Pancreas (tissue), 10 donors: ENCODE results near the gene LRBA. TPM values are rescaled to one million over a fixed set of nuclear protein-coding genes. Genes with fewer than 3 reads are reported as not detected.

Source experiments
- ATAC-seq, 4 donors: fragments of 200-7000 bp; cut with Tn5 transposase; one replicate each; pipeline versions ENCODE4 v1.8.0 to v1.9.1; 2020; ENCODE audit warnings: mild to moderate bottlenecking in 4 of 4, moderate library complexity in 4 of 4
- DNase-seq, 6 donors: peaks; one replicate each; pipeline ENCODE4 v3.0.0-alpha.2; 2020
- FAIRE-seq: peaks from 2 replicates; lab custom pipeline; 2012; peaks lifted over from hg19 to GRCh38; lab: Jason Lieb, UNC
- H3K27ac ChIP-seq, 4 donors: fragments of 200-600 bp; sonication (generic); 1 replicate in 3 of 4; 2 replicates in 1 of 4; pipeline versions ENCODE4 v1.5.0 to v1.8.0; 2020
- H3K27me3 ChIP-seq, 4 donors: fragments of 200-600 bp; one replicate each; pipeline ENCODE4 v1.8.0; 2021
- H3K36me3 ChIP-seq, 3 donors: fragments of 200-600 bp; sonication (generic) in 1 of 3; one replicate each; pipeline versions ENCODE4 v1.5.0 to v1.8.0; 2020 to 2021
- H3K4me1 ChIP-seq, 3 donors: fragments of 200-600 bp; one replicate each; pipeline ENCODE4 v1.8.0; 2021
- H3K4me3 ChIP-seq, 4 donors: fragments of 200-600 bp; sonication (generic) in 2 of 4; one replicate each; pipeline versions ENCODE4 v1.5.0 to v1.8.0; 2020 to 2021
- H3K9me3 ChIP-seq, 4 donors: fragments of 200-600 bp; one replicate each; pipeline ENCODE4 v1.8.0; 2021
- CTCF ChIP-seq, 4 donors: fragments of 200-600 bp; sonication (generic) in 3 of 4; IDR thresholded peaks; one replicate each; pipeline versions ENCODE4 v1.5.0 to v1.8.0; 2021; ENCODE audit warnings: antibody characterized with exemption in 4 of 4
- WGBS, 2 donors: extraction: QIAGEN DNeasy Blood & Tissue Kit; methylation state at CpG; one replicate each; pipeline ENCODE4 v1.1.7; 2013; 5-methylcytosine and 5-hydroxymethylcytosine counted together
- intact Hi-C, 3 donors: fragments of 100-400 bp; cut with DNase I; formaldehyde crosslinking; loops; one replicate each; pipeline versions ENCODE4 v1.11.1 to v1.14.2; 2022
- polyA plus RNA-seq, 2 donors: library from polyadenylated mRNA; stranded (reverse); fragments of 200-250 nt; gene quantifications; one replicate each; pipeline ENCODE4 v1.2.3, GENCODE V29; 2013
- total RNA-seq, 6 donors: library from RNA; stranded (reverse); fragmentation: NEBNext Ultra II Directional in 4 of 6; extraction: Animal tissue kit (Norgen Biotek cat#: 25700) in 4 of 6; gene quantifications; one replicate each; pipeline versions ENCODE4 v1.2.1 to v1.2.4, GENCODE V29; 2021 to 2023
- donor health status: healthy with polysubstance abuse.
- donor health status: DM: no; HTN: no; CAD: no; lungs with moderate emphysema.
- donor health status: DM: no; HTN: no; CAD: no.
- donor health status: control.
- donor health status: control.
- donor health status: Bipolar disorder and iron deficiency.
- donor health status: DM: yes; HTN: yes; CAD: no.
- donor health status: DM: no; HTN: no; CAD: no.
- donor health status: DM: no; HTN: no; CAD: no.
- donor health status: DM: yes; HTN: yes; CAD: no.

The LRBA gene
- total and polyA plus RNA-seq, 8 donors, result 6.6 to 35.3 (median 22.3) TPM

DNA sequence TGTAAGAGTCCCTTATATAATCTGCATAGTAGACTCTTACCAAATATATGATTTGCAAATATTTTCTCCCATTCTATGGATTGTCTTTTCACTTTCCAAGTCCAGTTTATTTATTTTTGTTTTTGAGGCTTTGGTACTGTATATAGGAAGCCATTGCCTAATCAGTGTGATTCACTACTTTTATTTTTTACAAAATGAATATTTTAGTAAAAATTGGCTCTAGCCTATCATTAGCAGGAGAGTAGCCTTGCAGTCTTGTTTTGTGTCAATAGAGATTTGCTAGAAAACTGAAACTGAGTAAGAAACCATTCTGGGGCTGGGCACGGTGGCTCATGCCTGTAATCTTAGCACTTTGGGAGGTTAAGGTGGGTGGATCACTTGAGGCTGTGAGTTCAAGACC lies 633.1 kb downstream of the LRBA start:
- no peak for TF ChIP-seq CTCF (IDR thresholded peaks at IDR 0.05)
- ATAC-seq, result no peak
- Histone ChIP-seq H3K9me3 (no peaks in the 10 kb centered on the region), H3K4me1 (no peaks in the 10 kb centered on the region), H3K27me3 (no peaks in the 10 kb centered on the region), H3K4me3 (no peak overlapping the region), H3K27ac (no peak overlapping the region), H3K36me3 (no peaks in the 10 kb centered on the region)
- intact Hi-C loops, result no loop called here
- FAIRE-seq, result no peak
- 93 to 98% methylated on average over 1 of the region's 1 CpG for WGBS, 2 donors
- DNase-seq, result no peak

DNA sequence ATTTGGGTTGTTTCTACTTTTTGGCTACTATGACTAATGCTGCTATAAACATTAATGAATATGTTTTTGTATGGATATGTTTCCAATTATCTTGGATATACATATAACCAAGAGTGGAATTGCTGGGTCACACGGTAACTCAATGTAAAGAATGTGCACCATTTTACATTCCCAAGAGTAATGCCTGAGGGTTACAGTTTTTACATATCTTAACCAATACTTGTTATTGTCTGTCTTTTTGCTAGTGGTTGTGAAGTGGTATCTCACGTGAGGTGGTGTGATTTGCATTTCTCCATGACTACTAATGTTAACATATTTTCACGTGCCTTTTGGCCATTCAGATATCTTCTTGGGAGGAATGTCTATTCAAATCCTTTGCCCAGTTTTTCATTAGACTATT lies 633.5 kb downstream of the LRBA start:
- no peak for ATAC-seq
- H3K4me3 ChIP-seq, result no peak overlapping the region
- no peaks in the 10 kb centered on the region for H3K36me3 ChIP-seq
- no peaks in the 10 kb centered on the region for H3K4me1 ChIP-seq
- WGBS, 2 donors, result 62 to 63% methylated on average over 3 of the region's 3 CpGs
- H3K9me3 ChIP-seq, result no peaks in the 10 kb centered on the region
- no peak for FAIRE-seq
- no peak overlapping the region for H3K27ac ChIP-seq
- DNase-seq, result no peak
- TF ChIP-seq CTCF (IDR thresholded peaks at IDR 0.05), result no peak
- intact Hi-C loops, result no loop called here
- H3K27me3 ChIP-seq, result no peaks in the 10 kb centered on the region

- intact Hi-C loops, result no loop called here
- no peaks in the 10 kb centered on the region for H3K27me3 ChIP-seq
- H3K27ac ChIP-seq, result no peak overlapping the region
- no peak for TF ChIP-seq CTCF (IDR thresholded peaks at IDR 0.05)
- H3K4me3 ChIP-seq, result no peak overlapping the region
- no peaks in the 10 kb centered on the region for H3K4me1 ChIP-seq
- H3K9me3 ChIP-seq, result no peaks in the 10 kb centered on the region
- FAIRE-seq, result no peak
- DNase-seq, result no peak
- 93 to 96% methylated on average over 2 of the region's 2 CpGs for WGBS, 2 donors
- no peak for ATAC-seq
- H3K36me3 ChIP-seq, result no peaks in the 10 kb centered on the region
Observed at GRCh38 chr4:150381036-150381435, 634.0 kb downstream of the LRBA start.

DNA sequence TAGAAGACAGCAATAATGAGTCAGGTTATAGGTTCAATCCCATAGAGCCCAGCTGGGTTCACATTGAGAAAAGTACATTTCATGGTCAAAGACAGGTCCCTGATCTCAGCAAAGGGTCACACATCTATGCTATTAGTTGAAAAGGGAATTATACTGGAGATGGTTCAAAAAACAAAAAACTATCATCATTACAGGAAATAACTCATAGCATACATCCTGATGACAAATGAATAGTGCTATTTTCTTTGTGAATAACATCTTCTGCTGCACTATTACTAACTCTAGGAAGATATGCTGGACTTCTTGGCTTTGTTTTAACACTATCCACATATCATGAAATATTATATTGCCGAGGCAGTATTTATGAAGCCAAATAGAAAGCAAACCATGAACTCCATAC lies 635.6 kb downstream of the LRBA start:
- H3K36me3 ChIP-seq, result no peaks in the 10 kb centered on the region
- TF ChIP-seq CTCF (IDR thresholded peaks at IDR 0.05), result no peak
- no peak overlapping the region for H3K27ac ChIP-seq
- DNase-seq (no peak), FAIRE-seq (no peak), ATAC-seq (no peak)
- intact Hi-C loops, result no loop called here
- H3K4me3 ChIP-seq, result no peak overlapping the region
- H3K27me3 ChIP-seq, result no peaks in the 10 kb centered on the region
- no peaks in the 10 kb centered on the region for H3K9me3 ChIP-seq
- no peaks in the 10 kb centered on the region for H3K4me1 ChIP-seq
- 90 to 96% methylated on average over 1 of the region's 1 CpG for WGBS, 2 donors

DNA sequence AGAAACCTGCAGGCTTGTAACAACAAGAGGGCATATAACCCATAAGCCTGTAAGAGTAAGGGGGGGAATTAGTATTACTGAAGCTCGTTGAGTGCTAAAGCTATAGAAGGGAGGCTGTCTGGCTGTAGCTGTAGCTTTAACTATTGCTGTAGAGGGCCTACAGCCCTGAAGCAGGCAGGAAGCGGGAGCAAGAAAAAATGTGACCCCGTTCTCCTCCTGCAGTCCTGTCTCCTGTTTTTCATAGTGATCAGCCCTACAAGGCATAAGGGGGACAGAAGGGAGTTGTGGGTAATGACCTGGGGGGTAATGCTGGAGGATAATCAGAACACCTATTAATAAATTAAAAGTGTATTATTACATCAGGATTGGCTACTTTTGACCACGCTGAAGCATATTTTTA lies 640.1 kb downstream of the LRBA start:
- WGBS, 2 donors, result 85 to 92% methylated on average over 4 of the region's 4 CpGs
- FAIRE-seq, result no peak
- Histone ChIP-seq H3K4me3 (no peak overlapping the region), H3K4me1 (no peaks in the 10 kb centered on the region), H3K27me3 (no peaks in the 10 kb centered on the region), H3K27ac (no peak overlapping the region), H3K9me3 (no peaks in the 10 kb centered on the region), H3K36me3 (no peaks in the 10 kb centered on the region)
- no peak for DNase-seq
- TF ChIP-seq CTCF (IDR thresholded peaks at IDR 0.05), result no peak
- no peak for ATAC-seq
- intact Hi-C loops, result no loop called here
